GM18907 (cell line): ENCODE results near the gene RBBP7.
"Not testable (repeated sequence)": the region's sequence is repeated elsewhere in the genome, so short reads cannot be mapped to it uniquely, and the experiment has no call there.

Experiments used
- ATAC-seq: cut with Tn5 transposase; IDR thresholded peaks from one replicate; pipeline ENCODE4 v1.9.1; 2021; ENCODE audit warnings: mild to moderate bottlenecking, moderate library complexity; ENCODE audit not compliant: unreplicated experiment

The RBBP7 gene

DNA sequence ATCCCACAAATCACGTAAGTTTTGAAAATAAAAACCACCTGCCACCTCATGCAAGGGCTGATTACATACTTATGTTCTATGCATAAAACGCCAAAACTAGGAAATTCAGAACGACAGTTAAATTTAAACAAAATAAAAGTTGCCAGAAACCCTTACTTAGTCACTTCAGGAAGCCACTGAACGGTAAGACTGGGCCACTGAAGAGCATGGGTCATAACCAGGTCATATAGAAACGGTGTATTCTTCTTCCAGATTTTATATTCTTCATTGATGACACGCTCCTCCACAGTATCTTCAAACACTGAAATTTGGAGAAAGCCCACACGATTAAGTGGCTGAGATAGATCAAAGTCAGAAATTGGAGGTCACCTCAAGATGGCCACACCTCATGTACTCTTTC is 1.2 kb downstream of the RBBP7 start:
- no peak for ATAC-seq

DNA sequence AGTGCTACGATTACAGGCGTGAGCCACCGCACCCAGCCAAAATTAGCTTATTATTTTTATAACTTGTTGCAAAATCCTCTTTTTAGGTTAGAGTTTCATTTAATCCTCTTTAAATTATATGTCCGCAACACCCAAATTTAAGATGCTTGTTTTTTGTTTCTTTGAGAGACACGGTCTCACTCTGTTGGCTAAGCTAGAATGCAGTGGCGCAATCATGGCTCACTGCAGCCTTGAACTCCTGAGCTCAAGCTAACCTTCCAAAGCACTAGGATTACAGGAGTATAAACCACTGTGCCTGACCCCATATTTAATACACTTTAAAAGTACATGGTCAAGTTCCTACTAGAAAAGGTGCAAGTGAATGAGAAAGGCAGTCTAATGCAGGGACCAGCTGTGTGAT is 2.2 kb downstream of the RBBP7 start:
- ATAC-seq: no peak

DNA sequence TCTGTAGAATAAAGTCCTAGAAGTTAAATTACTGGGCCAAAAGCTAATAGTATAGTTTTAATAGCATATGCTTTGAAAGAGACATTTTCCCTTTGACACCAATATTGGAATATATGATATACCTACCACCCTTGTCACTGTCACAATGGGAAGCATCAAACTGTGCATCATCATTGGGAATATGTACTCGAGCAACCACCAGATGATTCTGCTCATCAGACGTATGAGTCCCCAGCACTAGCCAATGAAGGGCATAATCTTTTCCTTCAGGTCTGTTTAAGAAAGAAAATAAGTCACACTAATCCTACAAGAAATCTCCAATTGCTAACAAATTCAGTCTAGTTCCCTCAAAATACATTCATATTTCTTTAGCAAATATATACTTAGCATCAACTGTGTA is 7.3 kb downstream of the RBBP7 start:
- ATAC-seq: no peak

DNA sequence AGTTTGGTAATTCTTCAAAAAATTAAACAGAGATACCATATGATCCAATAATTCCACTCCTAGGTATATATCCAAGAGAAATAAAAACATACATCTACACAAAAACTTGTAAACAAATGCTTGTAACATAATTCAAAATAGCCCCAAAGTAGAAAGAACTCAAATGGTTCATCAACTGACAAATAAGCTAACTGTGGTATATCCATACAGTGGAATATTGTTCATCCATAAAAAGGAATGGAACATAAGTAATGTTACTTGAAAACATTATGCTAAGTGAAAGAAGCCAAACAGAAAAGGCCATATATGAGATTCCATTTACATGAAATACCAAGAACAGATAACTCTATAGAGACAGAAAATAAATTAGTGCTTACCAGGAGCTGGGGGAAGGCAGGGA is 13.4 kb downstream of the RBBP7 start:
- no peak for ATAC-seq

DNA sequence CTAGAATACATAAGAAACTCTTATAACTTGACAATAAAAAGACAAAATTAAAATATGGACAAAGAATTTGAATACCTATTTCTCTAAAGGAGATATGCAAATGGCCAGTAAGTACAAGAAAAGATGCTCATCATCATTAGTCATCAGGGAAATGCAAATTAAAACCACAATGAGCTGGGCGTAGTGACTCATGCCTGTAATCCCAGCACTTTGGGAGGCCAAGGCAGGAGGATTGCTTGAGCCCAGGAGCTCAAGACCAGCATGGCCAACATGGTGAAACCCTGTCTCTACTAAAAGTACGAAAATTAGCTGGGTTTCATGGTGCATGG is 14.1 kb downstream of the RBBP7 start:
- ATAC-seq: not testable (repeated sequence)

DNA sequence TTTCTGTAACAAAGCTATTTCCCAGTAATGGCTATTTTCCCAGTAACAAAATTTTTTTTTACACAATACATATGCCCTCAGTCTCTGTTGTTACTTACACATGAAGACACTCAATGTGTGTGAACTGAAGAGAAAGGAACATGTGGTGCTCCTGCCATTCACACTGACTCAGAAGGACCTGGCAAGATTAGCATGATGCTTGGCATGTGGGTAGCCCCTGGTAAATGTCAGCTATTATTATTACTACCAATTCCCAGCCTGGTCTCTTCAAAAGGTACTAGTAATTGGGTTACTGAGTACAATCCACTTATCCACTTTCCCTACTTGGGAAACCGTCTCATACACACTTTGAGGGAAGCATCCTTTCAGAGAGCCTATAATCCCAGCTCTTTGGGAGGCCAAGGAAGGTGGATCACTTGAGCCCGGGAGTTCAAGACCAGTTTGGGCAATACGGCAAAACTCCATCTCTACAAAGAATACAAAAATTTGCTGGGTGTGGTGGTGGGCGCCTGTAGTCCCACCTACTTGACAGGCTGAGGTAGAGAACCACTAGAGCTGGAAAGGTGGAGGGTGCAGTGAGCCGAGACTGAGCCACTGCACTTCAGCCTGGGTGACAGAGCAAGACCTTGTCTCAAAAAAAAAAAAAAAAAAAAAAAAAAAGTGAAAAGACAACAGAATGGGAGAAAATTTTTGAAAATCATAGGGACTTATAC is 14.6 kb downstream of the RBBP7 start:
- ATAC-seq: no peak

DNA sequence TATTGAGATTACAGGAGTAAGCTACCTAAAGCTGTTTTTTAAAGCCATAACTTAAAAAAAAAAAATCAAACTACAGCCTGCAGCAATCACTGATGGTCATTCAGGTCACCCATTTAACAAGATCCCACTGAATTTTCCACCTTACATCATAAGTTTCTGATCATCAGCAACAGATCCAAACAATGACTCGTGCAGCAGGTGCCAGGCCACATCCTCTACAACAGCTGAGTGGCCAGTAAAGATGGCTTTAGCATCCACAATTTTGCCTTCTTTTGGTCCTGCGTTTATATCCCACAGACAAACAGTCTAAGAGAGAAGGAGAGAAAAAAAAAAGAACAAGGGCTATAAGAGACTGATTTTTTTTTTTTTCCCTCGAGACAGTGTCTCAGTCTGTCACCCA is 16.6 kb downstream of the RBBP7 start:
- ATAC-seq: no peak

DNA sequence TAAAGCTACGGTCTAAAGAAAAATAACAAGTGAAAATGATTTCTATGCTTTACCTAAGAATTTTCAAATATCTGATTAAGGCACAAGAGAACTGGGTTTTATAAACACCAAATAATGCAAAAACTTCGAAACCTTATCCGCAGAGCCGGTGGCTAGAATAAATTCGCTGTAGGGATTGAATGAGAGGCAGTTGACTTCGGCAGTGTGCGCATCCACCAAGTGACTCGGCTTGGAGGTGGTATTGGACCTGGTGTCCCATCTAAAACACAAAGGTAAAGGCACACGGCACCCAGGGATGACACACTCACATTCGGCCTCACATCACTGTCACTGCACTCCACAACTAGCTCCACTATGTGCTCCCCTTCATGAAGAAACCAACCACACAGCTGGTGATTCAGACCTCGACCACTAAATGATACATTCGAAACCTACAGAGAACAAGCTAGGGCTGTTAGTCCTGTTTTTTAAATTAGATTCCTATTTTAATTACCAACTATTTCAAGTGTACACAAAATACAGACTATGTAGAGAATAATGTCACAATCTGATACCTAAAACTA is 17.5 kb downstream of the RBBP7 start:
- no peak for ATAC-seq

DNA sequence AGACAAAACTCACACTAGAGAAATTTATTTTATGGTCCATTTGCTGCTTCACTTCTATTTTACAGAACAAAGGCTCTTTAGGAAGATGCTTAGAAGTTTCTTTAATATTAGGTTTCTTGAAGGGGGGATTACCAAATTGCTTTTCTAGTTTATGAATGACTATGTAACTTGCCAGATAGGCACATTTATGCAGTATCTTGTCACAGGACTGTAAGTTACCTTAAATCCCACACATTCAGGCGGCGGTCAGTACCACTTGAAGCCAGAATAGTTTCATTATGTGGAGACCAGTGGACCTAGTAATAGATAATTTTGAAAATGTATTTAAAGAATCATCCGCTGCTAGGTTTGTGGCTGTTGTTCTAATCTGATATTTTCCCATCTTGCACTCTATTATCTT is 18.3 kb downstream of the RBBP7 start:
- ATAC-seq: no peak

DNA sequence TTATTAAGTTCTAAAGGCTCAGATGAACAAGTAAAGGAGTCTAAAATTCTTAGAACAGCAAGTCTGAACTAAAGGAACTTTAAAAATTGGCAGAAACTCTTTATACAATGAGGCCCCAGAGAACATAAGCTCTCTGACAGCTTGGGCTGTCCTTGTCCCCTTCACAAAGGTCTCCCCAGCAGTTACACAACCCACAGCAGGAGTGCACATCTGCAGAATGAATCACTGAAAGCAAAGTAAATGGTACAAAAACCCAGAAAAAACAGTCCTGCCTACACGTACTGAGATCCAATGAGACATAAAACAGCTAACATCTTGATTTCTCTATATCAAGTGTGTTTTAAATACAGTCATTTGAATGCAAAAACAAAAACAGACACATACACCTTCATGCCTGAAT is 18.7 kb downstream of the RBBP7 start:
- no peak for ATAC-seq

DNA sequence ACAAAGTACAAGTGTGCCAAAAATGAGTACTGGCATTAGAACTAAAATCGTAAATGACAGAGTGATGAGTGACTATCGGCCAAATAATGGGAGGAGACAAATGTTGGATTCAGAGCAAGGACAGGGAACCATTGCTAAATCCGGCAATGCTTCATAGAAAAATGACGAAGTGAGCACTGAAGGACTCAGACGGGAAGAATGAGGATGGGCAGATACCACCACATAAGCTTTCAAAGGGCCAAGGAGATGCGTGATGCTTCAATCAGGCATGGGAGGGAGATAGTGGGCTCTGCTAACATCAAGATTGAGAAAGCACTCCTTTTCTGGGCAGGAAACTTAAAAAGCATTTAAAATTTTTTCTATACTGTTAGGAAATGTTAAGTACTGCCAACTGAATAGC is 21.6 kb downstream of the RBBP7 start:
- no peak for ATAC-seq

DNA sequence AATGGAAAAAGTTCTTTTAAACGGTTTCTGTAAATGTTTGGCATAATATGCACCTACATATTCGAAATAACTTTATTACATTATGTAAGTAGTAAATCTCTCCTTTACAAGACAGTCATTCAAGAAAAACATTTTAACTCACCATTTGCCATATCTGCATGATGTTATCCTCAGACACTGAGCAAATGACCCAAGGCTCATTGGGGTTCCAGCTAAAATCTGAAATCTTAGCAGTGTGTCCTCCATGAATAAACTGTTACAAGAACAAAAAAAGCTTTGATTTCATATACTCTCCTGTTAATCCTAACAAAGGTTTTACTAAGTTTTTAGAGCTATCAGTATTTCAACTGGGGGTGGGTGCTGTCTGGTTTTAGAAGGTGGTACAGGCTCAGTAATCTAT is 24.5 kb downstream of the RBBP7 start:
- no peak for ATAC-seq

DNA sequence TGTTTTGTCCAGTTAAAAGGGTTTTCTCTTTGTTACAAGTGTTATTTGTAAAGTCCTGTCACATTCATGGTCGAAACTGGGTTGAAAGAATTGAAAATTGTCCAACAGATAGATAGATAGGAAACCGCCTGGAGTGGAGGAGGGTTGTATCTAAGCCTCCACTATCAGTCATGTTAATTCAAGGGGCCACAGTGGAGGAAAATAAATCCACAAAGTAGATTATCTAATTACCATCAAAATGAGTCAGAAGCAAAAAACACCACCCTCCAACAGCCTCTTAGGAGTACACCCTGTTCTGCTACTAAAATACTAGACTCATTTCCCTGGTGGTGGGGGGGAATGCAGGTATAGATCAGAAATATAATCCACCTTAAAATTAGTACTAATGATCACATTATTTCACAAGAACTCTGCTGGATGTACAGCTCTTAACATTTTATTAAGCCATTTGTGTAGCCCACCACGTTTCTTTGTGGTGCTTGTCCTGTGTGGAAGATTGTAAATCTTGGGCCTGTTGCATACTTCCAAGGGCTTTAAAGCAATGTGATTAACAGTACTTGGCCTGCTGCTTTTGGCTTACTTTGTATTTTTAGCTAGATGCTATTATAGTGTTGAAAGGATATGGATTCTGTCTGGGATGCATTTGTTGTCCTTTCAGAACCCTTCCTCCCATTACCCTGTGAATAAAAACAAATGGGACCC is 26.8 kb downstream of the RBBP7 start:
- no peak for ATAC-seq

DNA sequence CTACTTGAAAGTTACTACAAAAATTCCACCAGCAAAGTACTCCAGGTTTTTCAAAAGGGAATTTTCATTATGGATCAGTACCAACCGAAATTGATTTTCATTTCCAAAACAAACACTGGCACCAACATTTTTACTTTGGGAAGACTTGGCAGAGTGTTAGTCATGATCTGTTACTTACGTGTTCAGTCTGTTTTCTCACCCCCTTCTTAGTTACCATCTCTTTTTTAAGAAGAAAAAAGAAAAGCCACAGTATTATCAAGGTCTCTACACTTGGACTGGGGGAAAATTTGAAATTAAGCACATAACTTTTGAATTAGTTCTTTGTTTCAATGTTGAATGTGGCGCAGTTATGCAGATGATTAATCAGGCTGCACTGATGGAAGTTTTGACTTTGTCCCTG is 27.5 kb downstream of the RBBP7 start:
- no peak for ATAC-seq

DNA sequence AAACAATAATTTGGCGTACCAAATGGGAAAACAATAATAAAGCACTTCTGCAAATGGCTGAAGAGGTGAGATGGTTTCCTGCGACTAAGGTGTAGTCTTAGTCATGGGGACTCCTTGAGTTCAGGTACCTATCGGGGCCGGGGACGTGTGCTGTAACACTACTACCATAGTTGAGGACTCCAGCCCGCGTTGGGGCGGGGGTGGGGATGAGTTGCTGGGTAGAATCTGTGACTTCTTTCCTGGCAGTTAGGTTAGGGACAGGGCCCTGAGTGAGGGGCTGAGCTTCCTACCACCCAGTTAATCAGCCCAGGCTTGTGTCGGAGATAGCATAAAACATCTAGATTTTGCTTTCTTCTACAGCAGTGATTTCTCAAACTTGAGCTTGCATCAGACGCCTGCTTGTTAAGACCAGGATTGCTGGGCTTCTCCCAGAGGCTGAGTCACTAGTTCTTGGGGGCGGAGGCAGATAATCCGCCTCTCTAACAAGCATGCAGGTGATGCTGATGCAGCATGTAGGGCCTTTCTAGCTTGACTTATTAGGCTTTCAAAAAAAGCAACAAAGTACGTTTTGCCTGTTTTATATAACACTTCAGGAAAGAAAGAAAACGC is 30.2 kb downstream of the RBBP7 start:
- ATAC-seq: no peak

DNA sequence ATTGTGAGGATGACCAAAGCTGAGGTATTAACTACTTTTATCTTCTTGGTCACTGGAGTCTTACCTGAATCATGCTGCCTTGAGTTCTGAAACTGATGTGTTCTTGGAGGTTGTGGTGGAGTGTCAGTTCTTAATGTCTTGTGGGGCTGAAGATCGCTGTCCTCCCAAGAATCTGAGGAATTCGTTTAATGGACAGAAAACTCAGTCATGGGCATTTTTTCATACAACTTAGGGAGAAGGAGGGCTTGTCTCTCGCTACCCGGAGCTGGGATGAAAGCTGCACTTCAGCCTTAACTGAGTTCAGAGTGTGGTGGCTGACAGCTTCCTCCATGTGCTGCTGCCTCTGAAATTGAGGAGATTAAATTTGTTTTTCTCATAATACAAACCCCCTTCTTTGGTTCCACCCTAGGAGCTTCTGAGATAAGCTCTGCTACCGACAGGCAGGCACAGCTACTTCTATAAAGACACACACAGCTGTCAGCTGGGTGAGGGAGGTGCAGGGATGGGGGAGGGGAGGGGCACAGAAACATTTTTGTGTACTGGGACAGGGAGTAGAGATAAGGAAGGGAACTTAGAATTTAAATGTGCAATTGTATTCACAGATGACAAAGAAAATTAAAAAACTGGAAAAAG is 30.8 kb downstream of the RBBP7 start:
- ATAC-seq: no peak

DNA sequence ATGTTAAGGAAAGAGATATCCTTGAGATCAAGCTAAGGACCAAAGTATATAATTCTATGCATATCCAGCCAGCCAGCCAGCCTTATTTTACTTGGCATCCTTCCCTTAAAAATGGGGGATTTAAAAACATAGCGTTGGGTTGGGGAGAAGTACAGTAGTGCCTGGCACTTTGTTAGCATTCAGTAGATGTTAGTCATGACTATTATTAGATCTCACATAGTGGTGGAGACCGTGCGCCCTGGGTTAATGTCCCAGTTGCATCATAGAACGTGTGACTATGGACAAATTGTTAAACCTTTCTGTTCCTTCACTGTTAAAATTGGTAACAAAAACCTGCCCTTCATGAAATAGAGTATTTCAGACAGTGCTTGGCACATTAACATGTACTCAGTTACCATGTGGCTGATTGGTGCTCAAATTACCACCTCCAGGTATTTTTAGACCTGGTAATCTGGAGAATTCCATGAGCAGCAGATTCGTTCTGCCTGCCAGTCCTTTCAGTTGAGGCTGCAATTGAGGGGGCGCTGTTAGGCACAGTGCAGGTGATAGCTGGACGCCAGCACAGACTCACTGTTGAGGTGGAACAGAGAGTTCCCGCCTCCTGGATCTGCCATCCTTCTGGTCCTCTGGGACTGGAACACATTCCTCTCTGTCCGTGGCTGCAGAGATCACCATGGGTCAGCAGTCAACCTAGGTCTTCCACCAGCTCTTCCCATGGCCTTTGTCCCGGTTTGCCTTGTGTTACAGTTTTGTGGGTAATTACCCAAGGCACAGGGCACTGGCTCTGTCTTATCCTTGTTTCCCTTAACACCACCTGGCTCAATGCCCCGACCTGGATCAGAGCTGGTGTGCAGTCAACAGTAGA is 31.7 kb downstream of the RBBP7 start:
- ATAC-seq: no peak

DNA sequence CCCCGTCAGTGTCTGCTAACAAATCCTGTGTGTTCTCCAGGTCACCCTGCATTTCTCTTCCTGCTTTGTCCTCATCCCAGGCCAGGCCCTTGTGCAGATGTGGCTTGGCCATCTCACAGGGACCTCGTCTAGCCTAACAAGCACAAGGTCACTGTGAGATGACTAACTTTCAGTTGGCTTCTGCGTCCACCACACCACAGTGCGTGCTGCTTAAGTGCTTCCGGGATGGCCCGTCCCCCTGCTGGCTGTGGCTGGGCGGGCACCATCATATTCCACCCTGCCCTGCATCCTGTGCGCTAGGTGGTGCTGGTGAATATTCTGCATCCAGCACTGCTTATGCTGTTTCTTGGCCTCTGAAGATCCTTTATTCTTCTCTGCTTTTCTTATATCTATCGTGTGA is 33.8 kb downstream of the RBBP7 start:
- no peak for ATAC-seq

DNA sequence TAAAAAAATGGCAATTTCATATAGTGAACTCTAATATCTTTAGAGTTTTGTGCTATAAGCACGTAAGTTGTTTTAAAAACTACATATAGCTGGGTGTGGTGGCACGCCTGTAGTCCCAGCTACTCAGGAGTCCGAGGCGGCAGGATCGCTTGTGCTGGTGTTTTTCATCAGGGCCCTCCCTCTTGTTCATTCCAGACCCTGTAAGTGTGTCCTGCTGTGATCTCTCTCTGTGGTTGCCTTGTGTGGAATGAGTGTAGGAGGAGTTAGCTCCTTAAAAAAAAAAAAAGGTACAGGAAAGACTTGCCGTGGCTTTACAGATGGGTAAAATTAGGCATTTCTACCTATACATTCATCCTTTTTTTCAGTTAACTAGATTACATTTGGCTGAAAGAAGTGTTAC is 35.4 kb downstream of the RBBP7 start:
- no peak for ATAC-seq

DNA sequence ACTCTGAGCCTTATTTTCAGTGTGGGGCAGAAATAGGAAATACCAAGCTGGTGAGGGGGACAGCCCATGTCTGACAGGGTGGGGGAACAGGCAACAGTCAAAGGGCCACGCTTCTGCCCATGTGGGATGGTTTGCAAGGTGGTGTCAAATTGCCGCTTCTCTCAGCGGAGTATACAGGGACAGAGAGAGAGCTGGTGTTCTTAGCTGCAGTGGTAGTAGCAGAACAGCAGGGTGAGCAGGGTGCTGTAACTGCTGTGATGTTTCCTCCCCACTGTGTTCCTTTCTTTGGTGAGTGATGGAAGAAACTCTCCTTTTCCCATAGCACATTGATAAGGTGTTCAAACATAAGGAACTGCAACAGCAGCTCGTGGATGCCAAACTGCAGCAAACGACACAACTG is 37.9 kb downstream of the RBBP7 start:
- no peak for ATAC-seq
